ENCODE measurements around the gene HUWE1.

HUWE1 gene

DNA sequence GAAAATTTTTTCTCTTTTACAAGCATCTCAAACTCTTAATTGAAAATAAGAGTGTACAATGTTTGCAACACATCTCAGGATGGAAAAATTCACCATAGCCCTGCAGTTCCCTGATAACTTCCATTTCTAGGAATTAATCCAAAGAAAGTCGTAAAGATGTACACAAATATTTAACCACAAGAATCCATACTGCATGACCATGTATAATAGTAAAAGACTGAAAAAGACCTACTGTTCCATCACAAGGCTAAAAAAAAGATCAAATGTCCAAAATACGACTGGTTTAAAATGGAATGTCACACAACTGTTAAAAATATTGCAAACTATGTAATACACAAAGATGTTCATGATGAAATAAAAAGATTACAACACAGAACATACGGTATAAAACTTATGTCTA lies 32.1 kb downstream of the HUWE1 start:
- H3K27ac ChIP-seq (ENCODE audit: poor library complexity, severe bottlenecking) = no peak overlapping the region
- H3K36me3 ChIP-seq (ENCODE audit: low read depth) = peaks cover 50% of the 10 kb centered on the region
- TF ChIP-seq, protein P1, sequence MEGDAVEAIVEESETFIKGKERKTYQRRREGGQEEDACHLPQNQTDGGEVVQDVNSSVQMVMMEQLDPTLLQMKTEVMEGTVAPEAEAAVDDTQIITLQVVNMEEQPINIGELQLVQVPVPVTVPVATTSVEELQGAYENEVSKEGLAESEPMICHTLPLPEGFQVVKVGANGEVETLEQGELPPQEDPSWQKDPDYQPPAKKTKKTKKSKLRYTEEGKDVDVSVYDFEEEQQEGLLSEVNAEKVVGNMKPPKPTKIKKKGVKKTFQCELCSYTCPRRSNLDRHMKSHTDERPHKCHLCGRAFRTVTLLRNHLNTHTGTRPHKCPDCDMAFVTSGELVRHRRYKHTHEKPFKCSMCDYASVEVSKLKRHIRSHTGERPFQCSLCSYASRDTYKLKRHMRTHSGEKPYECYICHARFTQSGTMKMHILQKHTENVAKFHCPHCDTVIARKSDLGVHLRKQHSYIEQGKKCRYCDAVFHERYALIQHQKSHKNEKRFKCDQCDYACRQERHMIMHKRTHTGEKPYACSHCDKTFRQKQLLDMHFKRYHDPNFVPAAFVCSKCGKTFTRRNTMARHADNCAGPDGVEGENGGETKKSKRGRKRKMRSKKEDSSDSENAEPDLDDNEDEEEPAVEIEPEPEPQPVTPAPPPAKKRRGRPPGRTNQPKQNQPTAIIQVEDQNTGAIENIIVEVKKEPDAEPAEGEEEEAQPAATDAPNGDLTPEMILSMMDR (IDR thresholded peaks at IDR 0.05; ENCODE audit: poor library complexity, severe bottlenecking) = no peak
- no peak for DNase-seq (ENCODE audit: low spot score)
- no peaks in the 10 kb centered on the region for H3K27me3 ChIP-seq (ENCODE audit: insufficient read depth, poor library complexity, severe bottlenecking)
- no peaks in the 10 kb centered on the region for H3K9me3 ChIP-seq (ENCODE audit: severe bottlenecking)
- ATAC-seq (ENCODE audit: low read depth) = no peak
- H3K4me1 ChIP-seq (ENCODE audit: insufficient read depth, poor library complexity, severe bottlenecking) = no peaks in the 10 kb centered on the region
- H3K4me3 ChIP-seq (ENCODE audit: severe bottlenecking) = no peak overlapping the region

DNA sequence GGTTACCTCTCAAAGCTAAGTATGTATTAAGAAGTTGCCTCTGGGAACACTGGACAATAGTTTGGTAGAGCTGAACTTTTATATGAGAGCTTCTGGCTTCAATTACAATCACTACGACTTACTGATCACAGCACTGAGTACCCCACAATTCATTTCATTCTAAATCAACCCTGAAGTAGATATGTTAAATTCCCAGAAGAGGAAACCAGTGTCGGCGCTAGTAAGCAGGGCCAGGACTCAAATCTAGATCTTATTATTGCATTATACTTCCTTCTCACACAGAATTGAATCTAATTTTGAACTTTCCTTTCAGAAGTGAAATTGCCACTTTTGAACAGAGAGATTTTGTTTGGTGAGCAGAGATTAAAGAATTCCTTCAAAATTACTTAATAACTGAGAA lies 41.8 kb downstream of the HUWE1 start:
- DNase-seq (ENCODE audit: low spot score) (no peak), ATAC-seq (ENCODE audit: low read depth) (no peak)
- TF ChIP-seq, protein P1 (IDR thresholded peaks at IDR 0.05; ENCODE audit: poor library complexity, severe bottlenecking) = no peak
- no peak overlapping the region for H3K4me3 ChIP-seq (ENCODE audit: severe bottlenecking)
- H3K27me3 ChIP-seq (ENCODE audit: insufficient read depth, poor library complexity, severe bottlenecking) = no peaks in the 10 kb centered on the region
- no peaks in the 10 kb centered on the region for H3K9me3 ChIP-seq (ENCODE audit: severe bottlenecking)
- H3K36me3 ChIP-seq (ENCODE audit: low read depth) = peaks cover 86% of the 10 kb centered on the region
- no peaks in the 10 kb centered on the region for H3K4me1 ChIP-seq (ENCODE audit: insufficient read depth, poor library complexity, severe bottlenecking)
- H3K27ac ChIP-seq (ENCODE audit: poor library complexity, severe bottlenecking) = no peak overlapping the region

DNA sequence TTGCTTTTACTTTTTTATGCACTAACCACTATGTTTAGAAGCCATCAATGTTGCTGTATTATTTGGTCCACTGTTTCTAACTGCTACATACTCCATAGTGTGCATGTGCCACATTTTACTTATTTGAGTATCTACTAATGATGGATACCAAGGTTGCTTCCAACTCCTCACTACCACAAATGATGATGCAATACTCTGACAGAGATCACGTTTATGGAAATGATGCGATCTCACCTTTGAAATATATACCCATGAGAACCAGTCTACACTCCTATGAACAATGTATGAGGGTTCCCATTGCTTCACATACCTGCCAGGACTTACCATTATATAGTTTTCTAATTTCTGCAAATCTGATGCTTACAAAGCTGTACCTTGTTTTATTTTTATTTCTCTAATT lies 44.2 kb downstream of the HUWE1 start:
- TF ChIP-seq, protein P1 (IDR thresholded peaks at IDR 0.05; ENCODE audit: poor library complexity, severe bottlenecking) = no peak
- no peaks in the 10 kb centered on the region for H3K4me1 ChIP-seq (ENCODE audit: insufficient read depth, poor library complexity, severe bottlenecking)
- peaks cover 83% of the 10 kb centered on the region for H3K36me3 ChIP-seq (ENCODE audit: low read depth)
- H3K9me3 ChIP-seq (ENCODE audit: severe bottlenecking) = no peaks in the 10 kb centered on the region
- H3K27me3 ChIP-seq (ENCODE audit: insufficient read depth, poor library complexity, severe bottlenecking) = no peaks in the 10 kb centered on the region
- no peak overlapping the region for H3K4me3 ChIP-seq (ENCODE audit: severe bottlenecking)
- no peak for DNase-seq (ENCODE audit: low spot score)
- no peak overlapping the region for H3K27ac ChIP-seq (ENCODE audit: poor library complexity, severe bottlenecking)
- no peak for ATAC-seq (ENCODE audit: low read depth)

DNA sequence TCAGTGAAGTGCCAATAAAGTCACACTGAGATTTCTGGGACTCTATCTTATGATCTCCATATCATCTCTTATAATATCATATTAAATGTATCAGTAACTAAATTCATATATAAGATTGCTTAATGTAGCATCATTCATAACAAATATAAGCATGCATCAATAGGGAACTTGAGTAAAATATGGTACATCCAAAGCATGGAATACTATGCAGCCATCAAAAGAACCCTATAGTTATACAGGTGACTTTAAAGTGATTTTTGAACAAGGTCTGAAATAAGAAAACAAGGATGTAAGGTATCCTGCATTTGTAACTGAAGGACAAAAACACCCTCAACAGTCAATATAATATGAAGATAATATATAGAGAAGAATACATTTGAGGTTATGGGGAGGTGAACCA lies 47.3 kb downstream of the HUWE1 start:
- TF ChIP-seq, protein P1 (IDR thresholded peaks at IDR 0.05; ENCODE audit: poor library complexity, severe bottlenecking) = no peak
- H3K9me3 ChIP-seq (ENCODE audit: severe bottlenecking) = no peaks in the 10 kb centered on the region
- DNase-seq (ENCODE audit: low spot score) = no peak
- peaks cover 69% of the 10 kb centered on the region for H3K36me3 ChIP-seq (ENCODE audit: low read depth)
- H3K27me3 ChIP-seq (ENCODE audit: insufficient read depth, poor library complexity, severe bottlenecking) = no peaks in the 10 kb centered on the region
- H3K4me1 ChIP-seq (ENCODE audit: insufficient read depth, poor library complexity, severe bottlenecking) = no peaks in the 10 kb centered on the region
- H3K27ac ChIP-seq (ENCODE audit: poor library complexity, severe bottlenecking) = no peak overlapping the region
- no peak for ATAC-seq (ENCODE audit: low read depth)
- H3K4me3 ChIP-seq (ENCODE audit: severe bottlenecking) = no peak overlapping the region

DNA sequence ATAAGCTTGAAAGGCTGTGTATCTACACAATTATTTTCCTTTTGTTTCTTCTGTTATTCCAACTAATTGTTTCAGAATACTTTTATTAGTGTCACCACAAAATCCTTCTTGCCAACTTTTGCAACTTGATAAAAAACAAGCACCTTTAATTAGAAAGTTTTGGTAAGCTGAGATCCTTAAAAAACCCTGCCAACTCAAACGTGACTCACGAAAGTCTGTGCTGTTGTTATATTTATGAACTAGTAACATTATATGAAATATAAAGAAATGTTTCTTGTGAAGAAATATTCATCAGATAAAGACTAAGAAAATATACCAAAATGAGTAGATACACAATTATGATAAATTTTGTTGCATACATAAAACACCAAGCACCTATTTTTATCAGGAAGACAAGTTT lies 49.0 kb downstream of the HUWE1 start:
- H3K27me3 ChIP-seq (ENCODE audit: insufficient read depth, poor library complexity, severe bottlenecking) = no peaks in the 10 kb centered on the region
- H3K36me3 ChIP-seq (ENCODE audit: low read depth) = peaks cover 67% of the 10 kb centered on the region
- no peak overlapping the region for H3K4me3 ChIP-seq (ENCODE audit: severe bottlenecking)
- ATAC-seq (ENCODE audit: low read depth) (no peak), DNase-seq (ENCODE audit: low spot score) (no peak)
- H3K27ac ChIP-seq (ENCODE audit: poor library complexity, severe bottlenecking) = no peak overlapping the region
- H3K4me1 ChIP-seq (ENCODE audit: insufficient read depth, poor library complexity, severe bottlenecking) = no peaks in the 10 kb centered on the region
- H3K9me3 ChIP-seq (ENCODE audit: severe bottlenecking) = no peaks in the 10 kb centered on the region
- TF ChIP-seq, protein P1 (IDR thresholded peaks at IDR 0.05; ENCODE audit: poor library complexity, severe bottlenecking) = no peak
